Measurements from ENCODE around the gene CADM2.

CADM2 gene

DNA sequence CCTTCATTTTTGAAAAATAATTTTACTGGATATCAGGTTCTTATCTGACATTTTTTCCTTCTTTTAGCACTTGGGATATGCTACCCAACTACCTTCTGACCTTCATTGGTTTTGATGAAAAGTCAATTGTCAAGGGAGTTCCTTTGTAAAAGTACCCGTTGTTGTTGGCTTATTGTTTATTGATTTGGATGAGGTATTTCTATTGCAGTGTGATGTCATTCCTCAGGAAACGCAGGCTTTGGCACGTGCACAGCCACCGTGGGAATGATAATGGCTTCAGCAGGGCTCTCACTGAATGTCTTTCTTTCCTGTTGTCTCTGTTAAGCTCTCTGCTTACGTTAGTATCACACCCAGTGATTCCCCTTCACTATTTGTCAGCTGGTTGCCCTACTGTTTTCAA lies 944.6 kb downstream of the CADM2 start:
- no peaks in the 10 kb centered on the region for H3K36me3 ChIP-seq (ENCODE audit: control insufficient read depth, insufficient read depth, low read length)
- TF ChIP-seq, protein P1, sequence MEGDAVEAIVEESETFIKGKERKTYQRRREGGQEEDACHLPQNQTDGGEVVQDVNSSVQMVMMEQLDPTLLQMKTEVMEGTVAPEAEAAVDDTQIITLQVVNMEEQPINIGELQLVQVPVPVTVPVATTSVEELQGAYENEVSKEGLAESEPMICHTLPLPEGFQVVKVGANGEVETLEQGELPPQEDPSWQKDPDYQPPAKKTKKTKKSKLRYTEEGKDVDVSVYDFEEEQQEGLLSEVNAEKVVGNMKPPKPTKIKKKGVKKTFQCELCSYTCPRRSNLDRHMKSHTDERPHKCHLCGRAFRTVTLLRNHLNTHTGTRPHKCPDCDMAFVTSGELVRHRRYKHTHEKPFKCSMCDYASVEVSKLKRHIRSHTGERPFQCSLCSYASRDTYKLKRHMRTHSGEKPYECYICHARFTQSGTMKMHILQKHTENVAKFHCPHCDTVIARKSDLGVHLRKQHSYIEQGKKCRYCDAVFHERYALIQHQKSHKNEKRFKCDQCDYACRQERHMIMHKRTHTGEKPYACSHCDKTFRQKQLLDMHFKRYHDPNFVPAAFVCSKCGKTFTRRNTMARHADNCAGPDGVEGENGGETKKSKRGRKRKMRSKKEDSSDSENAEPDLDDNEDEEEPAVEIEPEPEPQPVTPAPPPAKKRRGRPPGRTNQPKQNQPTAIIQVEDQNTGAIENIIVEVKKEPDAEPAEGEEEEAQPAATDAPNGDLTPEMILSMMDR (IDR thresholded peaks at IDR 0.05; ENCODE audit: insufficient read depth, low read length, poor library complexity, severe bottlenecking), result no peak
- no peaks in the 10 kb centered on the region for H3K27me3 ChIP-seq (replicated peaks; ENCODE audit: control insufficient read depth, insufficient read depth, low read length)
- no peak overlapping the region for H3K4me3 ChIP-seq (replicated peaks; ENCODE audit: low read depth, low read length)
- DNase-seq (ENCODE audit: extremely low read depth, insufficient read length), result no peak

DNA sequence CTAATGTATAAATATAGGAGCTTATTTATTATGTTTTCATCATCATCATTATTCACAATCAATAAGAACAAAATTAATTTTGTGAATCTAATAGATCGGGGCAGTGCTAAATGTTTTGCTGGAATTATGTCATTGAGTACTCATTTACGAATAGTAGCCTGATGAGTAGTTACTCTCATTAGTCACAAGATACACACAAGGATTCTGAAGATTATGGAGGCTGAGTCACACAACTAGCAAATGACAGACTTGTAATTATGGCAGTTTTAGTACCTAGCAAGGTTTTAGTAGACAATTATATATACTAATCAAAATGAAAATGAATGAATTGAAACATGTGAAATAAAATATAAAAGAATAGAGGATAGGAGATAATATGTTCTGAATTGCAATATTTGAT lies 954.2 kb downstream of the CADM2 start:
- H3K27me3 ChIP-seq (replicated peaks; ENCODE audit: control insufficient read depth, insufficient read depth, low read length), result no peaks in the 10 kb centered on the region
- TF ChIP-seq, protein P1 (IDR thresholded peaks at IDR 0.05; ENCODE audit: insufficient read depth, low read length, poor library complexity, severe bottlenecking), result no peak
- H3K4me3 ChIP-seq (replicated peaks; ENCODE audit: low read depth, low read length), result no peak overlapping the region
- H3K36me3 ChIP-seq (ENCODE audit: control insufficient read depth, insufficient read depth, low read length), result no peaks in the 10 kb centered on the region
- no peak for DNase-seq (ENCODE audit: extremely low read depth, insufficient read length)

DNA sequence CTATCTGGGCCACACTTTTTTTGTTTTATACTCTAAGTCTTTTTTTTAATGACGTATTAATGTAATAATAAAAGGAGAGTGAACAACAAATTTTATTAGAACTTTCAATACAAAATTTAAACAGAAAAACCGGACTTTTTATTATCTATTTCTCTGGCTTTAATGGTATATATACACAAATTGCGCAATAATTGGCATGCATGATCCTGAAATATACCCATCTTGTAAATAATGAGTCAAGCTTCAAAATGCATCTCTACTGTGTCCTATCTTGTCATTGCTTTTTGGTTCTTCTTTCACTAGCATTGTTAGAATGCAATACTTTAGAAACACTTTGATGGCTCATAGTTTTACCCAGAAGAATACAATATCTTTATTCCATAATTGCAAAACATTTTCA lies 963.6 kb downstream of the CADM2 start:
- Histone ChIP-seq H3K36me3 (ENCODE audit: control insufficient read depth, insufficient read depth, low read length) (no peaks in the 10 kb centered on the region), H3K4me3 (replicated peaks; ENCODE audit: low read depth, low read length) (no peak overlapping the region), H3K27me3 (replicated peaks; ENCODE audit: control insufficient read depth, insufficient read depth, low read length) (no peaks in the 10 kb centered on the region)
- DNase-seq (ENCODE audit: extremely low read depth, insufficient read length), result no peak
- TF ChIP-seq, protein P1 (IDR thresholded peaks at IDR 0.05; ENCODE audit: insufficient read depth, low read length, poor library complexity, severe bottlenecking), result no peak

DNA sequence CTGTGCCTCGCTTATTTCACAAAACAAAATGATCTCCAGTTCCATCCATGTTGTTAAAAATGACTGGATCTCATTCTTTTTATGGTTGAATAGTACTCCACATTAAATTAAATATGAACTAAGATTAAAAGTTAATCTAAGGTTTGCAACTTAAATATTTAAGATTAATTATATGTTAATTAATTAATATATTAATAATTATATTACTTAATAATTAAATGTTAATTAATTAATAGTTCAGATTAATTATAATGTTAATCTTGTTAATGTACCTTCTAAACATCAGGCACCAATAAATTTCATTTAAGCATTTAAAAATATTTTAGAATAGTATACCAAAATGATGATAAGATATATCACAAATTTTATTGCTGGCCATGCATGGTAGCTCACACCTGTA lies 971.9 kb downstream of the CADM2 start:
- no peaks in the 10 kb centered on the region for H3K27me3 ChIP-seq (replicated peaks; ENCODE audit: control insufficient read depth, insufficient read depth, low read length)
- no peaks in the 10 kb centered on the region for H3K36me3 ChIP-seq (ENCODE audit: control insufficient read depth, insufficient read depth, low read length)
- TF ChIP-seq, protein P1 (IDR thresholded peaks at IDR 0.05; ENCODE audit: insufficient read depth, low read length, poor library complexity, severe bottlenecking), result no peak
- DNase-seq (ENCODE audit: extremely low read depth, insufficient read length), result no peak
- H3K4me3 ChIP-seq (replicated peaks; ENCODE audit: low read depth, low read length), result no peak overlapping the region

DNA sequence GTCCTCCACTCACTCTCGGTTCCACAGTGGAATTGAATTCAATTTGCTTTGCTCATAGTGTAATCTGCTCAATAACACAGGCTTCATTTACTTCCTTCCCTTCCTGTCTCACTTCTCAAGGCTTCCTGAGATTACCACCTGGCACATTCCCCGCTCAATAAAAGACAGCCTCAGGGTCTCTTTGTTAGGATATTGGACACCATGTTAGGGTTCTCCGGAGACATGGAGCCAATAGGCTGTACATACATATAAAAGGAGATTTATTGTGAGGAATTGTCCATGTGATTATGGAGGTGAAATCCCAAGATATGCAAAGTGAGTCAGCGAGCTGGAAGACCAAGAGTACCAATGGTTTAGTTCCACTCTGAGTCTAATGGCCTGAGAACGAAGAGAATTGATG lies 974.5 kb downstream of the CADM2 start:
- H3K36me3 ChIP-seq (ENCODE audit: control insufficient read depth, insufficient read depth, low read length), result no peaks in the 10 kb centered on the region

DNA sequence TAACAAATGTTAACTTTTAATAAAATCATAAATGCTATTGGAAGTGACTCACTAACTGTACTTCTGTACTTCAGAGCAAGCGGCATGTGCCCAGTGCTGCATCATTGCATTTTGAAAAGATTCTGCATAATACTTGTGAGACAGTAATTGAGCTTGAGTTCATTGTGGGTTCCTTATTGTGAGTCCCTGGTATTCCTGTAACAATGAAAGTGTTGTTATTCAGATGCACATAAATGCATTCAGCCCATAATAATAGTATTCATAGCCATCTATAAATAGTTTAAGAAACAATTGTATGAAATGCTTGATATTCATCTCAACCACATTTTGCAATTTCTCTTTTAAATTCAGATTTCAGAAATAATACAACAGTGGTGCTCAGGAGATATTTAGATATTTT lies 976.4 kb downstream of the CADM2 start:
- DNase-seq (ENCODE audit: extremely low read depth, insufficient read length), result no peak
- H3K27me3 ChIP-seq (replicated peaks; ENCODE audit: control insufficient read depth, insufficient read depth, low read length), result no peaks in the 10 kb centered on the region
- no peaks in the 10 kb centered on the region for H3K36me3 ChIP-seq (ENCODE audit: control insufficient read depth, insufficient read depth, low read length)
- no peak overlapping the region for H3K4me3 ChIP-seq (replicated peaks; ENCODE audit: low read depth, low read length)
- TF ChIP-seq, protein P1 (IDR thresholded peaks at IDR 0.05; ENCODE audit: insufficient read depth, low read length, poor library complexity, severe bottlenecking), result no peak

More for the DNA sequence above, 974.5 kb downstream of the CADM2 start:
- TF ChIP-seq, protein P1 (IDR thresholded peaks at IDR 0.05; ENCODE audit: insufficient read depth, low read length, poor library complexity, severe bottlenecking), result no peak
- no peak overlapping the region for H3K4me3 ChIP-seq (replicated peaks; ENCODE audit: low read depth, low read length)
- DNase-seq (ENCODE audit: extremely low read depth, insufficient read length), result no peak
- H3K27me3 ChIP-seq (replicated peaks; ENCODE audit: control insufficient read depth, insufficient read depth, low read length), result no peaks in the 10 kb centered on the region

All from GM06990 (cell line).